Activated T-cell treated with anti-CD3 and anti-CD28 coated beads for 1 hour (primary cell): Measurements from ENCODE around the gene VPS13C.
A peak's percentile ranks its signal among the peaks of the same experiment; 100 is the strongest.
"Not testable (repeated sequence)": the region's sequence is repeated elsewhere in the genome, so short reads cannot be mapped to it uniquely, and the experiment has no call there.

Experiments
- DNase-seq: peaks from one replicate; pipeline ENCODE4 v3.0.0-alpha.2; 2020; ENCODE audit warnings: low read depth

VPS13C gene

DNA sequence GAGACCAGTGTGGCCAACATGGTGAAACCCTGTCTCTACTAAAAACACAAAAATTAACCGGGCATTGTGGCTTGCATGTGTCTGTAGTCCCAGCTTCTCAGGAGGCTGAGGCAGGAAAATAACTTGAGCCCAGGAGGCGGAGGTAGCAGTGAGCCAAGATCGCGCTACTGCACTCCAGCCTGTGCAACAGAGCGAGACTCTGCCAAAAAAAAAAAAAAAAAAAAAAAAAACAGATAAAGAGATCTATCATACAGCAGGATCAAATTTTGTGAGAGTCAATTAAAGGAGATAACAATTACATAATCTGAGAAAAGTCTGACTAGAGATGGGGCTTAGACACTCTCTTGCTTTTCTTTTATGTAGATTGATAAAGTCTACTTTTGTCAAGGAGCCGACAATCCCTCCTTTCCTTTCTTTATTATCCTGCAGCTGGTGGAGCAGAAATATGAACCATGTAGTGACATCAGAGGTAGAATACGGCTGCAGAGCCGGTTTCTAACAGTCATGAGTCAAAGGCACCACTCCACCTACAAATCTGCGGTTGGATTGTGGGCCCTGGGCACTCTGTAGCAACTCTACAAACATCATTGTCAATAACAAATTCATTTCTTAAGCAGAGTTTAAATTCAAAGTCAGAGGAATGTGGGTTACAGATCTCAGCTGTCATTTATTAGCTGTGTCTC, 15.5 kb upstream of the VPS13C start:
- no peak for DNase-seq

DNA sequence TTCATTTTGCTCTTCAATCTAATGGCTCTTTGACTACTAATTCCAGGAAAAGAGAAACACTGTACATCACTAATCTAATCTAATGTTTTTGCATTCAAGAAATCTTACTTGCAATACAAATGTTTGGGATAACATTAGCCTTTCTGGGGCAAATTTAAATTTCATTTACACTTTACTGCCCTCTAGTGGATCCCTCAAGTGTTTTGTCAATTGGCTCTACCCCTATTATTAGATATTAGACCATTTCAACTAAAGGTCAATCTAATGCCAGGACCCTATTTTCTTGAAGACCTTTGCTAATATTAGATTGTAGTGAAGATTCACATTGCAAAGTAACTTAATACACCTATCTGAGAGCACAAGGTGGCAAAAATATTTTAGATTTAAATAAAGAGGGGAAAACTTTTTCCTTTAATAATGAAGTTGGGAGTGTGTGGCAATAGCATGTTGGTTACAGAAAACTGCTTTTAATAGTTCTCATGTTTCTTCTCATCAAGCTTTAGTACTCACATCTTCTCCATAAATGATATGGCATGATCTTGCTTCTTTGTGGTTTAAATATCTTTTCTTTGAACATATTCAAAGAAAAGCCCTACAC, 11.6 kb upstream of the VPS13C start:
- no peak for DNase-seq

DNA sequence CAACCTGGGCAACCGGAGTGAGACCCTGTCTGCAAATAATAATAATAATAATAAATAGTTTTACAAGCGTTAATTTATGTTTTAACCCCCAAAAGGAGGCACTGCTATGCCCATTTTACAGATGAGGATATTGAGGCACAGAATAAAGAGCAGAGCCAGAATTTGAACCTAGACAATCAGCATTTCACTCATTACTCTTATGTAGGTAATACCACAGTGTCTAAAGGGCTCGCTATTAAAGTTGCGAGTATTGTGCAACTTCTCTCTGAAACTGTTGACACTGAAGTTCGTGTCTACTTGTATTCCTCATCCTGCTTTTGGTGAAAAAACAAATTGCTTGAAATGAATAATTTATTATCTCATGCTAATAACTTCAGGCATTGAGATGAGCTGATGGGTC, 9.3 kb upstream of the VPS13C start:
- no peak for DNase-seq

DNA sequence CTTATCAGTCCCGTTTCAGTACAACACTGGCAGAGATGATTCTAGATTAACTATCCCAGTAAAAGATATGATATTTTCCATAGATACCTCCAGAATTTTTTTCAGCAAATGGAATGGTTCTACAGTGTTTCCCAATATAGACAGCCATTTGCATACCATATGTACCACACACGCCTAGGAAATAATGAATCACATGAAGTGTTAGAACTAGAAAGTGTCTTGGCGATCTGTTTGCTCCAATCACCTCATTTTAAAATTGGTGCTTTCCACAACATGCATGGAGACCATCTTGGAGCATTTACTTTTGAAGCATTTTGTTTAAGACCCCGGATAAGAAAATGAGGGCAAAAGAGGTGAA, 8.5 kb upstream of the VPS13C start:
- no peak for DNase-seq

DNA sequence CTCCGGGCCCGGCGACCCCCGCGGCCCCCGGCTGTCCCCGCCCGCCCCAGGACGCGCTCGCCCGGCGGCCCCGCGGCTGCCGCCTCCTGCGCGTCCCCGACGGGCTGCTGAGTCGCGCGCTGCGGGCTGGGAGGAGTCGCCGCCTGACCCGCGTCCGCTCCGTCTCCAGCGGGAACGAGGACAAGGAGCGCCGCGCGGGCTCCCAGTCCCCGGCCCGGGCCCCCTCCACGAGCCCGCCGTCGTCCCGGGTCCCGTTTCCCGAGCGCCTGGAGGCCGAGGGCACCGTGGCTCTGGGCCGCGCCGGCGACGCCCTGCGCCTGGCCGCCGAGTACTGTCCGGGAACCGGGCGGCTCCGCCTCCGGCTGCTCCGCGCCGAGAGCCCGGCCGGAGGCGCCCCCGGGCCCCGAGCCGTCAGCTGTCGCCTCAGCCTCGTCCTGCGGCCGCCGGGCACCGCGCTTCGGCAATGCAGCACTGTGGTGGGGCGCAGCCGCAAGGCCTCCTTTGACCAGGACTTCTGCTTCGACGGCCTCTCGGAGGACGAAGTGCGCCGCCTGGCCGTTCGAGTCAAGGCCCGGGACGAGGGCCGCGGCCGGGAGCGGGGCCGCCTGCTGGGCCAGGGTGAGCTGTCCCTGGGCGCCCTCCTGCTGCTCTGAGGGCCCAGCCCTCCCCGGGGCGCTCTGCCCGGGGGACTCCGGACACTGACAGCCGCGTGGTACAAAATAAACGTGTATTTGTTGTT, 8.0 kb upstream of the VPS13C start:
- no peak for DNase-seq

DNA sequence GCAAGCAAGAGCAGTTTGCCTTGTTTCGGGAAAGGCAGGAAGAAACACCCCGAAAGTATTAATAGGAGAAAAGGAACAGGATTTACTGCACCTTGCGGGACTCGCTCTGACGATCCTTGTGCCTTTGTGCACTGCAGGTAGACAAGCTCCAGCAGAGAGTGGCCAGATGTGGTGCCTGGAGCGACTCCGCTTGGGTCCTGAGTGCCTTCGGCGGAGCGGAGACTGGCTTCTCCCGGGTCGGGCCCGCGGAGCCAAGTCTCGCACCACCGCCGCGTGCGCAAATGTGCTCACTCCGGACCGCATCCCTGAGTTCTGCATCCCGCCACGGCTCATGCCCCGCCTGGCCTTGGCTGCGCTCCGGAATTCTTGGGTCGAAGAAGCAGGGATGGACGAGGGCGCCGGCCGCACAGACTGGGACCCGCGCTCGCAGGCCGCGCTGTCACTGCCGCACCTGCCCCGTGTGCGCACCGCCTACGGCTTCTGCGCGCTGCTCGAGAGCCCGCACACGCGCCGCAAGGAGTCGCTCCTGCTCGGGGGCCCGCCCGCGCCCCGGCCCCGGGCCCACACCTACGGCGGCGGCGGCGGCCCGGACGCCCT, 7.3 kb upstream of the VPS13C start:
- DNase-seq = no peak

DNA sequence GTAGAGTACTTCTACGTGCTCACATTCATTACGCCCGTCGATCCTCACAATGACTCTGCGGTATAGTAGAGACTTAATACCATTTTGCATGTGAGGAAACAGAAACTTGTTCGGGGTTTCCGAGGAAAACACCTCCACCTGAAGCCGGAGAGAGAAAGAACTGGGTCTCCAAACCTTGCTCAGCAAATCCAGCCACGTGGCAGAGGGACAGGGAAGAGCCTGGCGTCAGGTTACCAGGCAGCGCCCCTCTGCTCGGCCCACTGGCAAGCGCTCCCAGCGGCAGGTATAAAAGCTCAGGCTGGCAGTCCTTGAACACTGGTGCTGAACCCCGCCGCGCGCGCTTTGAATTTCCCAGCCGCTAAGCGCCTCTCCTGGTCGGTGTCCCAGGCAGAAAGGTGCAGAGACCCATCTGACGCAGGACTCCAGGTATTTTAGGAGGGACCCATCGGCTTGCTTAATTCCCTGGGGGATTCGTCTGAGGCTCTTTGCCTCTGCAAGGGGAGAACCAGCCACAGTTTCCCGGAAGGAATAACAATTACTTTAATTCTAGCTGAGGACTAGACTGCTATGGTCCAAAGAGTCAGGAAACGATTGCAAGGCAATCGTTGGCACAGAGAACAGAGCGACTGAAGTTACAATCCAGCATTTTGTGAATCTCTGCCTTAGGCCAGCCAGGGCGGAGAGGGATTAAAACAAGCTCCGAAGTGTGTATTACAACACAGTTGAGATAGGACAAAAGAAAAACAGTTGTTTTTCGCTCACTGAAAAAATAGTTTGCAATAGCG, 6.6 kb upstream of the VPS13C start, which contains the start of gene C2CD4A:
Gene C2CD4A (plus strand): TSS at position 315 of the 785 bp plus-strand sequence. CDS start 637 bp downstream, outside the sequence.
- peak; percentile 51 for DNase-seq

DNA sequence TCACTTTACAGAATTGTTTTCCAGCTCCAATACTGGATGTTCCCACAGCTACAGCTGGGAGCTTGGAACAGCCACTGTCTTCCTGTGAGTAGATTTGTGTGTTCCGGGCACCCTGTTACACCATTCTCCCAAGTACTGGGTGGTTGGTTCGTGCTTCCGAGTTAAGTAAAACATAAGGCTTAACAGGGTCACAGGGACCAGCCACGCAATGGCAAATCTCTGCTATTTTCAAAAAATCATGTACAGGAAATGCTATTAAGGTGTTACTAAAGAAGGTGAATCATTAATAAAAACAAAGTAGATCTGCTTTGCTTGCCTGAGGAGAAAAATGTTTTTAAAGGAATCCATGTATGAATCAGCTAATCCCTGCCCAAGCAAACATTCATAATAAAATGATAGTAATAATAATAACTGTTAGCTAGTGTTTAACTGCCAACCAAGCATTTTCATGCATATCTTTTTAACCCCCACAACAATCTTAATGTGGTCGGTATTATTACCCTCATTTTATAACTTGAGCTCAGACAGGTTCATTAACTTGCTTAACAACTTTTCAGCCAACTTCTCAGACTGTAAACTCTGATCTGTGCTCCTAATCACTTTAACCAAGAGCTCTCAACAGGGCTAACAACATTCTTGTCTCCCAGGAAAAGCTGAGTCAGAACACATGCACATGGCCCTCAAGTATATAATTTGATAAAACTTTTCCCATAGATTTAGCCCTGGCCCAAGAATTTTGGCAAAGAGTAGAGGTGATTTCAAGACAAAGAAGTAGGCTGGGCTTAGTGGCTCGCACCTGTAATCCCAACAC, 3.8 kb upstream of the VPS13C start:
- DNase-seq = no peak

DNA sequence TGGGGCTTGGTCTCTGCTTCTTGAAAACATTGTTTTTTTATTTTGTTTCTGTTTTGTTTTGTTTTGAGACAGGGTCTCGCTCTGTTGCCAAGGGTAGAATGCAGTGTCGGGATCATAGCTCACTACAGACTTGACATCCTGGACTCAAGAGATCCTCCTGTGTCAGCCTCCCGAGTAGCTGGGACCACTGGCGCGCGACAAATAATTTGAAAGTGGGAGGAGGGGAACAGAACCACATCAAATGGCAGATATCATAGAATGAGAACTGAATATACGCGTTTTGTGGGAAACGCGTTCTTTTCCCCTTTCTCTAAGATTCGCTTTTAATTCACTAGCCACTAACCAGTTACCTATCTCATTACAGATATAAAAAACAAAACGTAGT, 641 bp upstream of the VPS13C start:
- no peak for DNase-seq

DNA sequence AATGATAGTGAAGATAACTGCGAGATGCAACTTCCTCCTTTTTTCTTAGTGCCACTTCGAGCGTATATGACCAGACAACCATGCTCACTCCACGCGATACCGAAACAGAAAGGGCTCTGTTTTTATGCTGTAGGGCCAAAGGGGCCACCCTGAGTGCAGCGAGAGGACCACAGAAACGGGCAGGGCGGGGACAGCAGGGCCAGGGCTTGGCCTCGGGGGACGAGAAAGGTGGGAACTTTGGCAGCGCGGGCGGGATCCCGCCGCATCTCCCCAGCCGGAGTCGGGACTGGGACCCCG, 483 bp downstream of the VPS13C start:
- DNase-seq = peak; percentile 26

DNA sequence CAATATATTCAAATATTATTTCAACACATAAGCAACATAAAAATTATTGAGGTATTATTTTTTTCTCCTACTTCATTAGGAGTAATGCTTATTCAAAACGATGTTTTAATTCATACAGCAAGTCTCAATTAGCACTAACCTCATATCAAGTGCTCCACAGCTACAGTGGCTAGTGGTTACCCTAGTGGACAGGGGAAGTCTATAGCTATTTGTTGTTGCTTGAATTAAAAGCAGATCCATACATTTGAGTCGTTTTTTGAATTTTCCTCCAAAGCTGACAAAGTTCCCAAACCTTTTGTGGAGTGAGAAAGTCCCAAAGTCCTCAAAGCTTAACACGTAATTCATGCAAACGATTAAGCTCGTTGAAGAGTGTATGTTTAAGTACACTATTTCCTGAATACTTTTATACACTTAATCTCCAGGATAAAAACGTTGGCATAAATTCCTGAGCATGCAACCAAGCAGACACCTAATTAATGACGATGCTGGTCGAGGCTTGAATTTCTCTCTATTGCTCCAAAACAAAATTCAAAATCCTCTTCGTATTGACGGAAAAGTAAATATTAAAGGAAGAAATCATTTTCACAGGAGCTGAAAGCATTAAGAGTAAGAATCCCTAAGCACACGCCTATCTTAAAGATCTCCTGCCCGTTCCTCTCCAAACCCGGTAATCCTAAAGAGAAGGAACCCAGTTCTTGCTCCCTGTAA, 985 bp downstream of the VPS13C start:
- DNase-seq = no peak

DNA sequence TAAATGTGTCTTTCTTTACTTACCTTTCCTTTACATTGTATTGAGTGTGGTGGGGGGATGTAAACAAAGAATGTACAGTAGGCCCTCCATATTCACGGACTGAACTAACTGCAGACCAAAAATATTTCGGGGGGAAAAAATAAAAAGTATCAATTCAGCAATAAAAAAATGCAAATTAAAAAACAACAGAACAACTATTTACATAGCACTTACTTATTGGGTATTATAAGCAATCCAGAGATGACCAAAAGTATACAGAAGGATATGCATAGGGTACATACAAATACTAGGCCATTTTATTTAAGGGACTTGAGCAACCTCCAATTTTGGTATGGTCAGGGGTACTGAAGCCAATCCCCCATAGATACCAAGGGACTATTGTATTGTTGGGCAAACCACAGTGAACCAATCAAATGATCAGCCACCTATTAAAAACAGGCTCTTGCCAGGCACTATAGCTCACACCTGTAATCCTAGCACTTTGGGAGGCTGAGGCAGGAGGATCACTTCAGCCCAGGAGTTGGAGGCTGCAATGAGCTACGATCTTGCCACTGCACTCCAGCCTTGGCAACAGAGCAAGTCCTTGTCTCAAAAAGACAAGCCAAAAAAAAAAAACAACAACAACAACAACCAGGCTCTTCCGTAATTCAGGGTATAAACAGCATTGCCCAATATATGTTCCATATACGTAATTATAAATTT, 1.8 kb downstream of the VPS13C start:
- no peak for DNase-seq

DNA sequence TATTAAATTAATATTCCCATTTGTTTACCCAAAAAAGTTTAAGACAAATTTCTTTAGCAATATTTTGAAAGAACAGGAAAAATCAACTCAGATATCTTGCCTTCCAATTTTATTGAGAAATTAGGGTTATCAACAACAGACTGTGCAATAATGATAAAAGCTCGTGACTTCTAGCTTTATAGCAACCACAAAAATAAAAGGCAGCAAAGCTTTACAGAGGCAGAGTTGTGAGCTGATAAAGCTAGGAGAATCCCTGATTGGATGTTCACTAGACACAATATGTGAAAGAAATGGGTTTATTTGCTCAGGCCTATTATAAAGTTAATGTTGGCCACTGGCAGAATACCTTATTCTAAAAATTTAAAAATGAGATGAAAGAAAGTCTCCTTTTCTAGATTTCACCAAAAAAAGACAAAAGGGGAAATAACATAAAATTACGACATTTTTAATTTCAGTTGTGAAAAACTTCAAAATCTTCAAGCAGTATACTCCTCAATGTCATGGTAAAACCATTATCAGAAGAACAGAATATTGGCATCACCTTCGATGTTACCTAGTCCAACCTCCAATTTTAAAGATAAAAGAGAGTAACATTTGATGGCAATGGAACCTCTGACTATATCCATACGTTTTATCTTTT, 2.8 kb downstream of the VPS13C start:
- no peak for DNase-seq

DNA sequence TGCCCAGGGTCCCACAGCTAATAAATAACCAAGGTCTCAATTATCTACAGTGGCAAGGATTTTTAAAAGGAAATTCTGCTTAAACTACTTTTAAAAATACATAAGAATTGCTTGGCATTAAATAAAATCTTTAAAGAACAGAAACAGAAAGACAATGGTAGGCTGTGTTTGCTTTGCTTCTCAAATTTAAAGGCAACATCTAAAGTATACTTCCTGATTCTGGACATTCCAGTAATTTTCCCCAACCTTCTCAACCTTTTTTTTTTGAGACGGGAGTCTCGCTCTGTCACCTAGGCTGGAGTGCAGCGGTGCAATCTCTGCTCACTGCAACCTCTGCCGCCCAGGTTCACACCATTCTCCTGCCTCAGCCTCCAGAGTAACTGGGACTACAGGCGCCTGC, 5.3 kb downstream of the VPS13C start:
- DNase-seq = no peak

DNA sequence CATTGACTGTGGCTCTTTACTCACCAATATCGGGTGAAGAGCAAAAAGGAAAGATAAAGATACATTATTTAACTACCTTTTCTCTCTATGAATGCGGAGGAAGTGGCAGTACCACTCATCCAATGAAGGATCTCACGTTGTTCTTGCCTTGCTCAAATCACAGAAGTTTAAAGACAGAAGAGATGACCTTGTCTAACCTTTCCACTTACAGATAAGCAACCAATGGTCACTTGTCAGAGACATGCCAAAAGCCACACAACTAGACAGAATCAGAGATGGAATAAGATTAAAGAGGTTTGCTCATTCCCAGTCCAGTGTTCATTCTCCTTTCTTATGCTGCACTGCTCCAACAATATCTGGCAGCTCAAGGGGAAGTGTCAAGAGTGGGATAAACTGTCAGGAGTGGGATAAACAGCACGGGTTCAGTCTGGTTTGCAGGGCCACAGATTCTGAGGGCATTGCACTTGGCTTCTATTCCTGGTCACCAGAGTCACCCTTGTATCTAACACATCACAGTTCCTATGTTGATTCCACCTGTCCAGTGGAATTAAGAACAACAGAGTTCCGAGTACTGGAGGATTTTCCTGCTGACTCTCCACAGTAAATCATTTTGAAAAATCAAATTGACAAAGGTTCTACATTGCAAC, 6.7 kb downstream of the VPS13C start:
- no peak for DNase-seq

DNA sequence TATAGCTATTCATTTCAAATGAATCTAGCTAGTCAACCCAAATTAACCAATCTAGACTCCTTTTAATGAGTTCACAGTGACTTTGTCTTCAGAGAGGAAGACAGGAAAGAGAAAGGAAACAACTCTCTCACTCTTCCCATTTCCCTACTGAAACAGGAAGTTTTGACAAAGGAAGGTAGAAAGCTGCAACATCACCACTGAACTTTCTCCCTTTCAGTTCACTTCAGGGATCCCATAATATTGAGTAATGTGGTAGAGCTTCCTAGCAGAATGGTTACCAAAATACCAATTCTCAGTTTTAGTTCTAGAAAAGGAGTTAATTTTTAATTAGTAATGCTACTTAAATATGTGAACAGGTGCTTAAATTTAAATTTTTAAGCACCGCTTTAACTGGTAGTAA, 7.5 kb downstream of the VPS13C start:
- no peak for DNase-seq

DNA sequence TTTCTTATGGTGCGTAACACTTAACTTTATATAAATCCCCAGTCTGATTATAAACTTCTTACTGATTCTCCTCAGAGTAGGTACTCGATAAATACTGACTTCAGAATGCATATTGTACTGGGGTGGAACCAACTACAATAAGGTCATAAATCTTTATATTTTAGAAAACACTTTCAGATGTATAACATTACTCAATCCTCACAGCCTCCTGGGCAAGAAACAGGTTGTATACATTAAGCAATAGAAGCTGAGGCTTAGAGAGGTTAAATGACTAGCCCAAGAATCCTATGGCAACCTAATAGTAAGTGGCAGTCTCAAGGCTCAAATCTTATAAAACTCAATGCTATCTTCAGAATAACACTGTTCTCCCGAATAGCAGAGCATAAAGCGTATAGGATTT, 9.1 kb downstream of the VPS13C start:
- no peak for DNase-seq

DNA sequence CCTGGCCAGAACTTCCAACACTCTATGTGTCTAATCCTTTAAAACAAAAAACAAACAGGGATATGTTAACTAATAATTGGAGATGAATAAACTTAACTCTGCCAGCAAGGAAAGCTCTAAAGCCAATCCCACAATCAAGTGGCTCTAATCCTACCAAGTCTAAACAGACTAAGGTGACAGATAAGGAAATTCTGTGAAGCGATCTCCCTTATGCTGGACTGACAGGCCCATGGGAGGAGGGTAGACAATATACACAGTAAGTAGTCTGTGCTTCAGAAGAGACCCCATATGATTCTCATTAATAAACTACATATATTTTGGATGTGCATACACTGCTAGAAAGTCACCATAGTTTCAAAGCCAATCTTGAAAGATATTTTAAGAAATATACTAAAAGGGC, 10.1 kb downstream of the VPS13C start:
- DNase-seq = no peak

DNA sequence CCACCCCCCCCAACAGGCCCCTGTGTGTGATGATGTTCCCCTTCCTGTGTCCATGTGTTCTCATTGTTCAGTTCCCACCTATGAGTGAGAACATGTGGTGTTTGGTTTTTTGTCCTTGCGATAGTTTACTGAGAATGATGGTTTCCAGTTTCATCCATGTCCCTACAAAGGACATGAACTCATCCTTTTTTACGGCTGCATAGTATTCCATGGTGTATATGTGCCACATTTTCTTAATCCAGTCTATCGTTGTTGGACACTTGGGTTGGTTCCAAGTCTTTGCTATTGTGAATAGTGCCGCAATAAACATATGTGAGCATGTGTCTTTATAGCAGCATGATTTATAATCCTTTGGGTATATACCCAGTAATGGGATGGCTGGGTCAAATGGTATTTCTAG, 12.0 kb downstream of the VPS13C start:
- DNase-seq = not testable (repeated sequence)
